ENCODE results near the gene EXOC3L4. TPM values are rescaled to one million over a fixed set of nuclear protein-coding genes. Genes with fewer than 3 reads are reported as not detected.
A peak's percentile ranks its signal among the peaks of the same experiment; 100 is the strongest.
"Not testable (repeated sequence)": the region's sequence is repeated elsewhere in the genome, so short reads cannot be mapped to it uniquely, and the experiment has no call there.

The EXOC3L4 gene
- total RNA-seq, 4 donors from 2014 or later = 0.63 to 2.1 (median 1.3) TPM

DNA sequence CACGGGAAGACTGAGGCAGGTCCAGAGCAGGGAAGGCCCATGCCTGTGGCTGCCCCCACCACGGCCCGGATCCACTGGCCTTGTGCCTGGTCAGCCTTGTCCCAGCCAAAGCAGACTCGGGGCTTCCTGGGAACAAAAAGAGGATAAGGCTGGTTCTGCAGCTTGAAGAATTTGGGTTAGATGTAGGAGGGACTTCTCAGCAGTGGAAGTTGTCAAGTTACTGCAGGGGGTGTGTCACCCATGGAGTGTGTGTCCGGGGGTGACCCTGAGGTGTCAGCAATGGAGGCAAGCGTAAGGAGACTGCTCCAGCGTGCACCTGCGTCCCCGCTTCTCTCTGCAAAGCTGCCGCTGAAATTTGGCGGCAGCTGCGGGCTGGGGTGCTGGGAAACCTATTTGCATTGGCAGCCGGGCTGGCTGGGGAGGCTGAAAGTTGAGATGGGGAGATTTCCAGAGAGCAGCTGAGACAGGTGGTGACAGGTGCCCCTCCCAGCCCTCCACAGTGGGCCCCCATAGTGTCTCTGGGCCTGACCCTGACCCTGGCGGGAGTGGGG is 16.2 kb downstream of the EXOC3L4 start:
- no peak overlapping the region for H3K4me3 ChIP-seq
- peaks cover 0 to 54% (median 23%) of the 10 kb centered on the region in 4 donors for H3K4me1 ChIP-seq
- no peaks in the 10 kb centered on the region for H3K9me3 ChIP-seq
- WGBS, 2 donors = 60 to 63% methylated on average over 14 of the region's 14 CpGs
- H3K27me3 ChIP-seq = no peaks in the 10 kb centered on the region
- H3K27ac ChIP-seq = peak overlapping the region in 2 of 4 donors; percentile 29 to 54
- DNase-seq (ENCODE audit: low spot score in 2 of 2) = no peak
- TF ChIP-seq EP300 (IDR thresholded peaks at IDR 0.05) = no peak
- TF ChIP-seq, protein P1, sequence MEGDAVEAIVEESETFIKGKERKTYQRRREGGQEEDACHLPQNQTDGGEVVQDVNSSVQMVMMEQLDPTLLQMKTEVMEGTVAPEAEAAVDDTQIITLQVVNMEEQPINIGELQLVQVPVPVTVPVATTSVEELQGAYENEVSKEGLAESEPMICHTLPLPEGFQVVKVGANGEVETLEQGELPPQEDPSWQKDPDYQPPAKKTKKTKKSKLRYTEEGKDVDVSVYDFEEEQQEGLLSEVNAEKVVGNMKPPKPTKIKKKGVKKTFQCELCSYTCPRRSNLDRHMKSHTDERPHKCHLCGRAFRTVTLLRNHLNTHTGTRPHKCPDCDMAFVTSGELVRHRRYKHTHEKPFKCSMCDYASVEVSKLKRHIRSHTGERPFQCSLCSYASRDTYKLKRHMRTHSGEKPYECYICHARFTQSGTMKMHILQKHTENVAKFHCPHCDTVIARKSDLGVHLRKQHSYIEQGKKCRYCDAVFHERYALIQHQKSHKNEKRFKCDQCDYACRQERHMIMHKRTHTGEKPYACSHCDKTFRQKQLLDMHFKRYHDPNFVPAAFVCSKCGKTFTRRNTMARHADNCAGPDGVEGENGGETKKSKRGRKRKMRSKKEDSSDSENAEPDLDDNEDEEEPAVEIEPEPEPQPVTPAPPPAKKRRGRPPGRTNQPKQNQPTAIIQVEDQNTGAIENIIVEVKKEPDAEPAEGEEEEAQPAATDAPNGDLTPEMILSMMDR (IDR thresholded peaks at IDR 0.05) = no peak
- TF ChIP-seq POLR2A (IDR thresholded peaks at IDR 0.05) = no peak
- no peaks in the 10 kb centered on the region for H3K36me3 ChIP-seq

- TF ChIP-seq POLR2A (IDR thresholded peaks at IDR 0.05) = no peak
- TF ChIP-seq, protein P1 (IDR thresholded peaks at IDR 0.05) = no peak
- no peak for TF ChIP-seq EP300 (IDR thresholded peaks at IDR 0.05)
- Histone ChIP-seq H3K36me3 (no peaks in the 10 kb centered on the region), H3K27ac (peak overlapping the region in 1 of 4 donors; percentile 14), H3K4me3 (no peak overlapping the region), H3K9me3 (no peaks in the 10 kb centered on the region), H3K4me1 (peaks cover 0 to 54% (median 23%) of the 10 kb centered on the region in 4 donors), H3K27me3 (no peaks in the 10 kb centered on the region)
- WGBS, 2 donors = 70 to 87% methylated on average over 6 of the region's 6 CpGs
- no peak for DNase-seq (ENCODE audit: low spot score in 2 of 2)
These were observed 16.8 kb downstream of the EXOC3L4 start for GRCh38 chr14:103111232-103111868.

DNA sequence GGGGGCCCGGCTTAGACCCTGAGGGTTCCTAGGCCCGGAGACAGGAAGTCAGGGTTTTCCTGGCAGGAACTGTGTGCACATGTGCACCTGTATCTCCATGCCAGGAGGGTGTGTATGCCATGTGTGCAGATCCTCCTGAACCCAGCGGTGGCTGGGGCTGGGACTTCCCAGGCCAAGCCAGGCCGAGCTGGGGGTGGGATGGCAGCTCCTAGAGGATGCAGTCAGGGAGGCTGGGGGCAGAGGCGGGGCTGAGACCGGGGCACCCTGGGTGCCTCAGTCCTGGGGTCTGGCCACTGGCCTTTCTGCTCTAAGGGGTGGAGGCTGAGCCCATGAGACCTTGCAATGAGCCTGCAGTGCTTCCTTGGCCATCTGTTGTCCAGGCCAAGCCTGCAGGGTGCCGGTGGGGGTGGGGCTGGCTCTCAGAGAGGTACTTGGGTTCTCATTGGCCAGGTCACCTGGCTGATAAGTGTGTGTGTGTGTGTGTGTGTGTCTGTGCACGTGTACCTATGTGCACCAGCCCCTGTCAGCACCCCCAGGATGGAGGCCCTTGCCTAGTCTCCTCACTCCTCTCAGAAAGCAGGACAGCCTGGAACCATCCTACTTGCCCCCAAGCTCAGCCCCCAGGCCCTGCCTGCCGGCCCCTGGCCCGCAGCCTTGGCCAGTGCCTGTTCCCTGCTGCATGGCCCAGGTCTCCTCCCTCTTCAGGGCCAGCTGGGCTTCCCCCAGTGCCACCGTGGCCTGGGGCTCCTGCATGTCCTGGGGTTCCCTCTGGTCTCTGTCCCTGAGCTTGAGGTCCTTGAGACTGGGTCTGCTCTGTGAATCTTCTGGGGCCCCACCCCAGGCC is 18.1 kb downstream of the EXOC3L4 start:
- DNase-seq (ENCODE audit: low spot score in 2 of 2) = no peak
- Histone ChIP-seq H3K36me3 (no peaks in the 10 kb centered on the region), H3K9me3 (no peaks in the 10 kb centered on the region), H3K27me3 (no peaks in the 10 kb centered on the region), H3K27ac (no peak overlapping the region), H3K4me3 (no peak overlapping the region), H3K4me1 (peaks cover 0 to 54% (median 23%) of the 10 kb centered on the region in 4 donors)
- 71 to 84% methylated on average over 7 of the region's 11 CpGs for WGBS, 2 donors
- TF ChIP-seq POLR2A (IDR thresholded peaks at IDR 0.05) (no peak), EP300 (IDR thresholded peaks at IDR 0.05) (no peak)
- TF ChIP-seq, protein P1 (IDR thresholded peaks at IDR 0.05) = no peak

DNA sequence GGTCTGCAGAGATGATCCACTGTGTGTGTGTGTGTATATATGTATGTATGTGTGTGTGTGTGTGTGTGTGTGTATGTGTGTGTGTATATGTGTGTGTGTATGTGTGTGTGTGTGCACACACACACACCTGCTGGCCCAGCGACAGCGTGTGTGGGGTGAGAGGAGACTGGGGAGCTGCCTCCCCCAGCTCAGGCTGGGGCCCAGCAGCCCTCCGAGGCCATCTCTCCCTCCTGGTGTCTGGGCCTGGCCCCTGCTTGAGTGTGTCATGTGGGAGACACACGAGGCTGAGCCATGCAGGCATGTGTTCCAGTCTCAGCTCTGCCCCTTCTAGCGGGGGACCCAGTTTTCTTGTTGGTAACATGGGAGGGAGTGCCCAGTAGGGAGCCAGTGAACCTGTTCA is 18.8 kb downstream of the EXOC3L4 start:
- no peaks in the 10 kb centered on the region for H3K27me3 ChIP-seq
- H3K9me3 ChIP-seq = no peaks in the 10 kb centered on the region
- no peak for TF ChIP-seq POLR2A (IDR thresholded peaks at IDR 0.05)
- TF ChIP-seq EP300 (IDR thresholded peaks at IDR 0.05) = no peak
- TF ChIP-seq, protein P1 (IDR thresholded peaks at IDR 0.05) = no peak
- H3K4me3 ChIP-seq = no peak overlapping the region
- DNase-seq (ENCODE audit: low spot score in 2 of 2) = no peak
- H3K36me3 ChIP-seq = no peaks in the 10 kb centered on the region
- no peak overlapping the region for H3K27ac ChIP-seq
- WGBS, 2 donors = 88 to 90% methylated on average over 5 of the region's 5 CpGs
- H3K4me1 ChIP-seq = peaks cover 0 to 61% (median 26%) of the 10 kb centered on the region in 4 donors

- WGBS, 2 donors = 86 to 88% methylated on average over 9 to 13 of the region's 13 CpGs
- H3K27ac ChIP-seq = no peak overlapping the region
- TF ChIP-seq, protein P1 (IDR thresholded peaks at IDR 0.05) = no peak
- no peak for TF ChIP-seq POLR2A (IDR thresholded peaks at IDR 0.05)
- TF ChIP-seq EP300 (IDR thresholded peaks at IDR 0.05) = no peak
- no peak for DNase-seq (ENCODE audit: low spot score in 2 of 2)
- no peaks in the 10 kb centered on the region for H3K27me3 ChIP-seq
- H3K9me3 ChIP-seq = no peaks in the 10 kb centered on the region
- H3K4me3 ChIP-seq = no peak overlapping the region
- H3K4me1 ChIP-seq = peaks cover 0 to 66% (median 31%) of the 10 kb centered on the region in 4 donors
- no peaks in the 10 kb centered on the region for H3K36me3 ChIP-seq
These were observed 19.2 kb downstream of the EXOC3L4 start for GRCh38 chr14:103113774-103114173.

DNA sequence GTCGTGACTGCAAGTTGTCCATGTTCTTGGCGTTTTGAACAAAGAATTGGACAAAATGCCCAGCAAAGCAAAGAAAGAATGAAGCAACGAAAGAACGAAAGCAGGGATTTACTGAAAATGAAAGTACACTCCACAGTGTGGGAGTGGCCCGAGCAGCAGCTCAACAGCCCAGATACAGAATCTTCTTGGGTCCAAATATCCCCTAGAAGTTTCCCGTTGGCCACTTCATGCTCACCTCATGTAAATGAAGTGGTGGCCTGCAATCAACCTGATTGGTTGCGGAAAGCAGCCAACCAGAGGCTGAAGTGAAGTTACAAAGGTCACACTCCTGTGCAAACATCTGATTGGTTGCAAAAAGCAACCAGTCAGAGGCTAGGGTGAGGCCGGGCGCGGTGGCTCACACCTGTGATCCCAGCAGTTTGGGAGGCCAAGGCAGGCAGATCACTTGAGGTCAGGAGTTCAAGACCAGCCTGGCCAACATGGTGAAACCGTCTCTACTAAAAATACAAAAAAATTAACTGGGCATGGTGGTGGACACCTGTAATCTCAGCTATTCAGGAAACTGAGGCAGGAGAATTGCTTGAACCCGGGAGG is 20.7 kb downstream of the EXOC3L4 start:
- H3K4me1 ChIP-seq = peaks cover 0 to 68% (median 24%) of the 10 kb centered on the region in 4 donors
- peak overlapping the region in 3 of 4 donors; percentile 18 to 25 (median 20) for H3K4me3 ChIP-seq
- not testable (repeated sequence) for H3K36me3 ChIP-seq; H3K27me3 ChIP-seq; DNase-seq (ENCODE audit: low spot score in 2 of 2); H3K9me3 ChIP-seq
- 50 to 51% methylated on average over 12 of the region's 12 CpGs for WGBS, 2 donors
- H3K27ac ChIP-seq = peak overlapping the region in 3 of 4 donors; percentile 59 to 71 (median 70)
